Neutrophil (primary cell): ENCODE measurements around the gene TMEM253.

Experiments used
- H3K27ac ChIP-seq: fragments of 200-600 bp; sonication (generic); 2 replicates; pipeline ENCODE4 v1.5.1; 2016; ENCODE audit warnings: mild to moderate bottlenecking, moderate library complexity
- H3K27me3 ChIP-seq: fragments of 200-600 bp; sonication (generic); 2 replicates; pipeline ENCODE4 v1.6.0; 2016; ENCODE audit warnings: mild to moderate bottlenecking
- H3K36me3 ChIP-seq: fragments of 200-600 bp; sonication (generic); 2 replicates; pipeline ENCODE4 v1.5.1; 2017
- H3K4me1 ChIP-seq, 2 experiments: fragments of 200-600 bp in 1 of 2; sonication (generic) in 1 of 2; 1 replicate in 1 of 2; 2 replicates in 1 of 2; pipeline versions ENCODE4 v1.5.1 to v1.6.1; 2013 to 2016; ENCODE audit warnings: low read depth in 1 of 2, low read length in 1 of 2, mild to moderate bottlenecking in 1 of 2, moderate library complexity in 1 of 2; ENCODE audit not compliant: control insufficient read depth in 1 of 2, insufficient read depth in 1 of 2
- H3K4me3 ChIP-seq, 2 experiments: fragments of 200-600 bp in 1 of 2; sonication (generic) in 1 of 2; 1 replicate in 1 of 2; 2 replicates in 1 of 2; pipeline ENCODE4 v1.5.1; 2013 to 2016; ENCODE audit warnings: low read depth in 1 of 2, low read length in 1 of 2, mild to moderate bottlenecking in 1 of 2, moderate library complexity in 1 of 2
- H3K9me3 ChIP-seq: fragments of 200-600 bp; sonication (generic); 2 replicates; pipeline ENCODE4 v1.5.1; 2016
- TF ChIP-seq, protein P1 (sequence below): fragments of 200-600 bp; sonication (generic); IDR thresholded peaks from 2 replicates; pipeline ENCODE4 v1.5.1; 2016; ENCODE audit warnings: antibody characterized with exemption

TMEM253 gene

DNA sequence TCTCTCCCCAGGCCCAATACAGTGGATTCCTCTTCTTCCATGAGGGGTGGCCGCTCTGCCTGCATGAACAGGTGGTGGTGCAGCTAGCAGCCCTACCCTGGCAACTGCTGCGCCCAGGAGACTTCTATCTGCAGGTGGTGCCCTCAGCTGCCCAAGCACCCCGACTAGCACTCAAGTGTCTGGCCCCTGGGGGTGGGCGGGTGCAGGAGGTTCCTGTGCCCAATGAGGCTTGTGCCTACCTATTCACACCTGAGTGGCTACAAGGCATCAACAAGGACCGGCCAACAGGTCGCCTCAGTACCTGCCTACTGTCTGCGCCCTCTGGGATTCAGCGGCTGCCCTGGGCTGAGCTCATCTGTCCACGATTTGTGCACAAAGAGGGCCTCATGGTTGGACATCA lies 26.9 kb upstream of the TMEM253 start:
- Histone ChIP-seq H3K27me3 (peaks cover 46% of the 10 kb centered on the region), H3K36me3 (peaks cover 22% of the 10 kb centered on the region), H3K4me3 (no peak overlapping the region), H3K27ac (no peak overlapping the region), H3K4me1 (peaks cover 32 to 36% of the 10 kb centered on the region in 2 experiments), H3K9me3 (no peaks in the 10 kb centered on the region)
- TF ChIP-seq, protein P1, sequence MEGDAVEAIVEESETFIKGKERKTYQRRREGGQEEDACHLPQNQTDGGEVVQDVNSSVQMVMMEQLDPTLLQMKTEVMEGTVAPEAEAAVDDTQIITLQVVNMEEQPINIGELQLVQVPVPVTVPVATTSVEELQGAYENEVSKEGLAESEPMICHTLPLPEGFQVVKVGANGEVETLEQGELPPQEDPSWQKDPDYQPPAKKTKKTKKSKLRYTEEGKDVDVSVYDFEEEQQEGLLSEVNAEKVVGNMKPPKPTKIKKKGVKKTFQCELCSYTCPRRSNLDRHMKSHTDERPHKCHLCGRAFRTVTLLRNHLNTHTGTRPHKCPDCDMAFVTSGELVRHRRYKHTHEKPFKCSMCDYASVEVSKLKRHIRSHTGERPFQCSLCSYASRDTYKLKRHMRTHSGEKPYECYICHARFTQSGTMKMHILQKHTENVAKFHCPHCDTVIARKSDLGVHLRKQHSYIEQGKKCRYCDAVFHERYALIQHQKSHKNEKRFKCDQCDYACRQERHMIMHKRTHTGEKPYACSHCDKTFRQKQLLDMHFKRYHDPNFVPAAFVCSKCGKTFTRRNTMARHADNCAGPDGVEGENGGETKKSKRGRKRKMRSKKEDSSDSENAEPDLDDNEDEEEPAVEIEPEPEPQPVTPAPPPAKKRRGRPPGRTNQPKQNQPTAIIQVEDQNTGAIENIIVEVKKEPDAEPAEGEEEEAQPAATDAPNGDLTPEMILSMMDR = no peak

DNA sequence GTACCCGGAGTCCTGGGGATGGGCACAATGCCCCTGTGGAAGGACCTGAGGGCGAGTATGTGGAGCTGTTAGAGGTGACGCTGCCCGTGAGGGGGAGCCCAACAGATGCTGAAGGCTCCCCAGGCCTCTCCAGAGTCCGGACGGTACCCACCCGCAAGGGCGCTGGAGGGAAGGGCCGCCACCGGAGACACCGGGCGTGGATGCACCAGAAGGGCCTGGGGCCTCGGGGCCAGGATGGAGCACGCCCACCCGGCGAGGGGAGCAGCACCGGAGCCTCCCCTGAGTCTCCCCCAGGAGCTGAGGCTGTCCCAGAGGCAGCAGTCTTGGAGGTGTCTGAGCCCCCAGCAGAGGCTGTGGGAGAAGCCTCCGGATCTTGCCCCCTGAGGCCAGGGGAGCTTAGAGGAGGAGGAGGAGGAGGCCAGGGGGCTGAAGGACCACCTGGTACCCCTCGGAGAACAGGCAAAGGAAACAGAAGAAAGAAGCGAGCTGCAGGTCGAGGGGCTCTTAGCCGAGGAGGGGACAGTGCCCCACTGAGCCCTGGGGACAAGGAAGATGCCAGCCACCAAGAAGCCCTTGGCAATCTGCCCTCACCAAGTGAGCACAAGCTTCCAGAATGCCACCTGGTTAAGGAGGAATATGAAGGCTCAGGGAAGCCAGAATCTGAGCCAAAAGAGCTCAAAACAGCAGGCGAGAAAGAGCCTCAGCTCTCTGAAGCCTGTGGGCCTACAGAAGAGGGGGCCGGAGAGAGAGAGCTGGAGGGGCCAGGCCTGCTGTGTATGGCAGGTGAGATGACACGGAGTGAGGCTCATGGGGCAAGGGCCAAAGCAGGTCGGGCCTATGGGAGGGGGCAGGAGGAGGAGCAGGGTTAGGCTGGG lies 26.2 kb upstream of the TMEM253 start:
- Histone ChIP-seq H3K4me3 (no peak overlapping the region), H3K4me1 (peaks cover 28 to 33% of the 10 kb centered on the region in 2 experiments), H3K27me3 (peaks cover 39% of the 10 kb centered on the region), H3K36me3 (peaks cover 23% of the 10 kb centered on the region), H3K27ac (no peak overlapping the region), H3K9me3 (no peaks in the 10 kb centered on the region)
- TF ChIP-seq, protein P1 = no peak

DNA sequence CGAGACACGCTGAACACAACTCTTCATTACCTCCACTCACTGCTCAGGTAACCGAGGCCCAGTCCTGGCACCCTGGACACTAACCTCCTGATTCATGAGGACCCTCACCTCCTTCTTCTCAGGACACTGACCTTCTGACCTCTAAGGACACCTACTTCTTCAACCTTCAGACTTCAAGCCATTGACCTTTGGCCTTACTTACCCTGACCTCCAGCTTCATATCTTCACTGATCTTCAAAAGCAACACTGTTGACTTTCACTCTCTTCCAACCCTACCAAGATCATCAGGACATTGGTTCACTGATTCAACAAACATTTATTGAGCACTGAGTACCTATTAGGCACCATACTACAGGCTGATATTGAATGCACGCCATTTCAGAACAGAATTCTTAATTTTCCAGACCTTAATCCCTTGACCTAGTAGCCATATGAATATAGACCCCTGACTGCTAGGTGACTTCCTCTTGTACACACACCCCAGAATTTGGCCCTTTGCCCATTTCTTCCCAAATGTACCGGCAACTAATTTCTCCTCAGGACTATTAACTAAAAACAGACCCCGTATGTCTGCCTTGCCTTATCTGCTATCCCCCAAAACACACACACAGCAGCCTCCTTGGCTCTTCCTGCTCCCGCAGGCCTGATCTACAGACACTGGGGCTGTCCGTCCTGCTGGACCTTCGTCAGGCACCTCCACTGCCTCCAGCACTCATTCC lies 25.0 kb upstream of the TMEM253 start:
- Histone ChIP-seq H3K9me3 (no peaks in the 10 kb centered on the region), H3K27me3 (peaks cover 26% of the 10 kb centered on the region), H3K27ac (peak overlapping the region; percentile 6), H3K36me3 (peaks cover 34% of the 10 kb centered on the region), H3K4me1 (peaks cover 21 to 24% of the 10 kb centered on the region in 2 experiments), H3K4me3 (no peak overlapping the region)
- TF ChIP-seq, protein P1 = no peak

DNA sequence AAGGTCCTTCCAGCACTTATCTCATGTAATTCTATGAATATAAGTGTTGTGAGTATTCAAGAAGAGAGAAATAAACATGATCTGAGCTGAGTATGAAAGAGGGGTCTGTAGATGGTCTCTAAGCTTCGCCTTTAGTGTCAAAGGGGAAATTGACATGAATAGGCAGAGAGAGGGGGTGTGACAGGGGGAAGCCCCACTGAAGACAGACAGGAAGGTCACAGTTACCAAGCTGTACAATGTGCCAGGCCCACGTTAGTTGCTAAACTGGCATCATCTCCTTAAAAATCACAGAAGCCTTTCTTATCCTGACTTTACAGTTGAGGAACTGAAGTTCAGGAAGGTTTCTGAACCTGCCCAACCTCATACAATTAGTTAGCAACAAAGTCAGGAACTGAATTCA lies 23.2 kb upstream of the TMEM253 start:
- no peak overlapping the region for H3K27ac ChIP-seq
- H3K36me3 ChIP-seq = peaks cover 44% of the 10 kb centered on the region
- H3K27me3 ChIP-seq = peaks cover 8% of the 10 kb centered on the region
- no peak overlapping the region for H3K4me3 ChIP-seq
- H3K4me1 ChIP-seq = peaks cover 6 to 8% of the 10 kb centered on the region in 2 experiments
- TF ChIP-seq, protein P1 = no peak
- no peaks in the 10 kb centered on the region for H3K9me3 ChIP-seq

DNA sequence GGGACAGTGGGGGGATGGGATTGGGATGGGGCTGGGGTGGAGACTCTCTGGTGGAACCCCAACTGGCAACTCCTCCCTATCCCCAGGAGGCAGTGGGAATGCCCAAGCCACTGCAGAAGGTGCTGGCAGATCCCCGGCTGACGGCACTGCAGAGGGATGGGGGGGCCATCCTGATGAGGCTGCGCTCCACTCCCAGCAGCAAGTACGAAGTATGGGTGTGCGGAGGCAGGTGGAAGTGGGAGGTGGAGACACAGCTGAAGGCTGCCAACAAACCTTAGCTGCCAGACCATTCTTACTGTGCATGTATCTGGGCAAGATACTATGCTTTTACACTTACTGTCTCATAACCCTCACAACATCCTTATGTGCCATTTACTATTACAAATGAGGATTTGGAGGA lies 22.6 kb upstream of the TMEM253 start:
- Histone ChIP-seq H3K27ac (no peak overlapping the region), H3K36me3 (peaks cover 48% of the 10 kb centered on the region)

More for the DNA sequence above, 22.6 kb upstream of the TMEM253 start:
- Histone ChIP-seq H3K4me3 (no peak overlapping the region), H3K4me1 (peaks cover 6 to 7% of the 10 kb centered on the region in 2 experiments), H3K9me3 (no peaks in the 10 kb centered on the region), H3K27me3 (peaks cover 4% of the 10 kb centered on the region)
- TF ChIP-seq, protein P1 = no peak
